Brain microvascular endothelial cell (primary cell): ENCODE results near the gene KRTAP4-2.
"Not testable (repeated sequence)": the region's sequence is repeated elsewhere in the genome, so short reads cannot be mapped to it uniquely, and the experiment has no call there.

Experiments used
- DNase-seq: peaks from one replicate; pipeline ENCODE4 v3.0.0-alpha.2; 2020
- H3K27ac ChIP-seq: fragments of 250-450 bp; sonication (Bioruptor Pico); 2 replicates; pipeline ENCODE4 v1.5.1; 2020; ENCODE audit warnings: mild to moderate bottlenecking, moderate library complexity
- H3K27me3 ChIP-seq: fragments of 250-450 bp; sonication (Bioruptor Pico); replicated peaks from 2 replicates; pipeline ENCODE4 v1.5.1; 2020; ENCODE audit warnings: mild to moderate bottlenecking
- H3K36me3 ChIP-seq: fragments of 250-450 bp; sonication (Bioruptor Pico); replicated peaks from 2 replicates; pipeline ENCODE4 v1.5.1; 2020; ENCODE audit warnings: mild to moderate bottlenecking
- H3K4me3 ChIP-seq: 2 replicates; pipeline ENCODE4 v1.5.1; 2011; ENCODE audit warnings: low read depth, mild to moderate bottlenecking, control low read depth, low read length, moderate library complexity
- CTCF ChIP-seq: IDR thresholded peaks from 2 replicates; pipeline ENCODE4 v1.5.1; 2011; ENCODE audit warnings: low read depth, mild to moderate bottlenecking, moderate library complexity, low read length, control low read depth, inconsistent platforms; ENCODE audit errors: missing control alignments
- in situ Hi-C: cut with HindIII; loops from 2 replicates; pipeline ENCODE4 v1.10.0; 2017; ENCODE audit warnings: low sequenced_read_pairs, low pct_ligation_motif_present

KRTAP4-2 gene

GRCh38 chr17:41211845-41212466 lies 33.9 kb upstream of the KRTAP4-2 start:
- no peak for TF ChIP-seq CTCF
- in situ Hi-C loops: no loop called here
- DNase-seq: no peak
- H3K36me3 ChIP-seq: no peaks in the 10 kb centered on the region
- no peak overlapping the region for H3K4me3 ChIP-seq
- H3K27me3 ChIP-seq: no peaks in the 10 kb centered on the region
- no peak overlapping the region for H3K27ac ChIP-seq

- in situ Hi-C loops: no loop called here
- Histone ChIP-seq H3K27ac (no peak overlapping the region), H3K36me3 (no peaks in the 10 kb centered on the region), H3K27me3 (no peaks in the 10 kb centered on the region), H3K4me3 (no peak overlapping the region)
- no peak for TF ChIP-seq CTCF
- no peak for DNase-seq
These were observed 21.5 kb upstream of the KRTAP4-2 start for GRCh38 chr17:41199421-41200078.

- in situ Hi-C loops: no loop called here
- H3K27ac ChIP-seq: no peak overlapping the region
- DNase-seq: no peak
These were observed 18.0 kb upstream of the KRTAP4-2 start for GRCh38 chr17:41196068-41196467.

GRCh38 chr17:41190328-41190727 lies 12.3 kb upstream of the KRTAP4-2 start:
- TF ChIP-seq CTCF: no peak
- H3K36me3 ChIP-seq: no peaks in the 10 kb centered on the region
- H3K4me3 ChIP-seq: no peak overlapping the region
- in situ Hi-C loops: no loop called here
- no peaks in the 10 kb centered on the region for H3K27me3 ChIP-seq
- no peak overlapping the region for H3K27ac ChIP-seq
- no peak for DNase-seq

More at GRCh38 chr17:41196068-41196467, 18.0 kb upstream of the KRTAP4-2 start:
- H3K4me3 ChIP-seq: no peak overlapping the region
- H3K27me3 ChIP-seq: no peaks in the 10 kb centered on the region
- no peak for TF ChIP-seq CTCF
- H3K36me3 ChIP-seq: no peaks in the 10 kb centered on the region

- H3K27me3 ChIP-seq, H3K27ac ChIP-seq, H3K4me3 ChIP-seq, DNase-seq, in situ Hi-C loops, H3K36me3 ChIP-seq: not testable (repeated sequence)
These were observed 11.9 kb upstream of the KRTAP4-2 start, which contains the start of gene KRTAP9-1 for GRCh38 chr17:41189837-41190318. TSS of gene KRTAP9-1 (plus strand) at chr17:41189887. CDS start at chr17:41189887, 0 bp downstream.

GRCh38 chr17:41186872-41187271 lies 8.9 kb upstream of the KRTAP4-2 start:
- H3K27ac ChIP-seq: no peak overlapping the region
- H3K27me3 ChIP-seq: no peaks in the 10 kb centered on the region
- DNase-seq: no peak
- H3K4me3 ChIP-seq: no peak overlapping the region
- no peak for TF ChIP-seq CTCF
- no peaks in the 10 kb centered on the region for H3K36me3 ChIP-seq
- in situ Hi-C loops: no loop called here
